Cardiac muscle cell (in vitro differentiated cells and primary cell): Measurements from ENCODE around the gene SLC25A25. TPM values are rescaled to one million over a fixed set of nuclear protein-coding genes. Genes with fewer than 3 reads are reported as not detected.

Source experiments
- DNase-seq, 2 donors: peaks; one replicate each; pipeline versions ENCODE4 v3.0.0 to v3.0.0-alpha.2; 2010 to 2017; ENCODE audit warnings: low read depth in 1 of 2, low spot score in 1 of 2
- H3K27ac ChIP-seq: fragments of 200-600 bp; sonication (generic); 2 replicates; pipeline ENCODE4 v1.5.1; 2016
- H3K27me3 ChIP-seq: fragments of 200-600 bp; sonication (generic); 2 replicates; pipeline ENCODE4 v1.6.0; 2016; ENCODE audit warnings: control low read depth
- H3K36me3 ChIP-seq: fragments of 200-600 bp; sonication (generic); 2 replicates; pipeline ENCODE4 v1.5.1; 2016; ENCODE audit warnings: control low read depth
- H3K4me1 ChIP-seq: fragments of 200-600 bp; sonication (generic); 2 replicates; pipeline ENCODE4 v1.8.1; 2017; ENCODE audit warnings: low read depth, mild to moderate bottlenecking, mixed run types
- H3K4me3 ChIP-seq: fragments of 200-600 bp; sonication (generic); 2 replicates; pipeline ENCODE4 v1.5.1; 2016; ENCODE audit warnings: mild to moderate bottlenecking
- H3K9me3 ChIP-seq: fragments of 200-600 bp; sonication (generic); 2 replicates; pipeline ENCODE4 v1.5.1; 2017; ENCODE audit warnings: low read depth, mild to moderate bottlenecking, control low read depth
- CTCF ChIP-seq: IDR thresholded peaks from 2 replicates; pipeline ENCODE4 v1.5.1; 2012; ENCODE audit warnings: low read depth, mild to moderate bottlenecking, low read length
- polyA plus RNA-seq: library from polyadenylated mRNA; unstranded; fragments of >200 nt; fragmentation: Nextera tagmentation; extraction: Ambion mirVana; gene quantifications from 2 replicates; pipeline ENCODE4 v1.2.1, GENCODE V29; 2016
- total RNA-seq: library from RNA; depleted of rRNA; stranded (reverse); fragments of >200 nt; gene quantifications from 2 replicates; pipeline ENCODE4 v1.2.3, GENCODE V29; 2016

The SLC25A25 gene
- total and polyA plus RNA-seq, 2 experiments from 2014 or later: 9.1 to 15.8 TPM

DNA sequence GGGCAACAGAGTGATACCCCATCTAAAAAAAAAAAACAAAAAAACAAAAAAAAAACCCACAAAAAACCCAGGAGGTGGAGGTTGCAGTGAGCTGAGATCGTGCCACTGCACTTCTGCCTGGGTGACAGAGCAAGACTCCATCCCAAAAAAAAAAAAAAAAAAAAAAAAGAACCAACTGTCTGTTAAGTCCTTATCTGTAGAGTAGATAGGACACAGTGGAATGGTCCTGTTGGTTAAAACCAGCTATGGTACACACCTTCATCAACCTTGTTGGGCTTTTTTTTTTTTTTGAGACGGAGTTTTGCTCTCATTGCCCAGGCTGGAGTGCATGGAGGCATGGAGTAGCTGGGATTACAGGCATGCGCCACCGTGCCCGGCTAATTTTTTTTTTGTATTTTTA, 12.2 kb downstream of the SLC25A25 start:
- no peaks in the 10 kb centered on the region for H3K27me3 ChIP-seq
- no peak for TF ChIP-seq CTCF
- peaks cover 26% of the 10 kb centered on the region for H3K4me1 ChIP-seq
- no peak overlapping the region for H3K4me3 ChIP-seq
- H3K27ac ChIP-seq: no peak overlapping the region
- H3K36me3 ChIP-seq: no peaks in the 10 kb centered on the region
- DNase-seq: no peak
- H3K9me3 ChIP-seq: no peaks in the 10 kb centered on the region

DNA sequence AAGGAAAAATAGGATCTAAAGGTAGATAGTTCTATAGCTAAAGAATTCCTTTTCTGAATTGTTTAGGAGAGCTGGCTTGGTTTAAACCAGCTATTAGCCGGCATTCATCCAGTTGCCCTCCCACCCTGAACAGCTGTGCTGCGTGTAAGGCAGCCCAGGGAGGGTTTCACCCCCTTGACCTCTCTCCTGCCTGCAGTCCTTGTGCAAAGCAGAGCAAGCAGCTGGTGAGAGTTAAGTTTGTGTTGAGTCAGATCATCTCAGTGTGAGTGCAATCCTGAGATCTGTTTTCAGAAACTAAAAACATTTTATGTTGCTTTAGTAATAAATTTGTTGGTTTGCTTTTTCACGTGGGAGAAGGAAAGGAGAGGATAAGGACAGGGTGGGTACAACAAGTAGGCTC, 13.0 kb downstream of the SLC25A25 start:
- H3K36me3 ChIP-seq: no peaks in the 10 kb centered on the region
- no peaks in the 10 kb centered on the region for H3K9me3 ChIP-seq
- H3K27me3 ChIP-seq: no peaks in the 10 kb centered on the region
- peaks cover 26% of the 10 kb centered on the region for H3K4me1 ChIP-seq
- no peak for TF ChIP-seq CTCF
- H3K27ac ChIP-seq: peak overlapping the region; percentile 51
- no peak overlapping the region for H3K4me3 ChIP-seq
- DNase-seq: peak in 1 of 2 donors; percentile 91

DNA sequence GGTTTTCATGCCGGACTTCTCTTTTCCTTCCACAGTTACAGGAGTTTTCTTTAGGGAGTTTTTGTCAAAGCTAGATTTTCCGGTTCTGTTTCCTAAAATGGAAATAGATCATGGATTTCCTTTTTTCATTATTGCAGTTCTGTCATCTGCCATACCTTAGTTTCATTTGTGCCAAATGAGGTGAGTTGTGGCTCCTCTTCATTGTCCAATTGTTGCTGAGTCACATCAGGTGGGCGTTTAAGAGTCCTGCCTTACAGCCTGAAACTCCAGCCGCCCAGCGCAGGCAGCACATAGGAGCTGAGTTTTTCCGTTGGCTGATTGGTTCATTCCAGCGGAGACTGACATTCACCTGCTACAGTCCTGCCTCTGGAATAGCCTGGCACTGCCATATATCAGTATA, 14.1 kb downstream of the SLC25A25 start:
- no peaks in the 10 kb centered on the region for H3K9me3 ChIP-seq
- H3K36me3 ChIP-seq: no peaks in the 10 kb centered on the region
- no peak overlapping the region for H3K27ac ChIP-seq
- H3K4me1 ChIP-seq: peaks cover 26% of the 10 kb centered on the region
- no peaks in the 10 kb centered on the region for H3K27me3 ChIP-seq
- no peak overlapping the region for H3K4me3 ChIP-seq
- DNase-seq: no peak
- TF ChIP-seq CTCF: no peak

GRCh38 chr9:128084746-128085145, 16.7 kb downstream of the SLC25A25 start:
- Histone ChIP-seq H3K4me1 (peaks cover 7% of the 10 kb centered on the region), H3K27ac (no peak overlapping the region), H3K4me3 (no peak overlapping the region), H3K36me3 (no peaks in the 10 kb centered on the region), H3K9me3 (no peaks in the 10 kb centered on the region), H3K27me3 (no peaks in the 10 kb centered on the region)
- DNase-seq: no peak
- TF ChIP-seq CTCF: no peak

- DNase-seq: no peak
- TF ChIP-seq CTCF: no peak
- Histone ChIP-seq H3K4me1 (peaks cover 4% of the 10 kb centered on the region), H3K36me3 (no peaks in the 10 kb centered on the region), H3K27ac (no peak overlapping the region), H3K27me3 (no peaks in the 10 kb centered on the region), H3K9me3 (no peaks in the 10 kb centered on the region), H3K4me3 (no peak overlapping the region)
These were observed 17.9 kb downstream of the SLC25A25 start for GRCh38 chr9:128085943-128086342.

- no peak for DNase-seq
- H3K4me1 ChIP-seq: no peaks in the 10 kb centered on the region
- no peak for TF ChIP-seq CTCF
- H3K36me3 ChIP-seq: no peaks in the 10 kb centered on the region
- no peaks in the 10 kb centered on the region for H3K9me3 ChIP-seq
- H3K4me3 ChIP-seq: no peak overlapping the region
- H3K27me3 ChIP-seq: no peaks in the 10 kb centered on the region
- no peak overlapping the region for H3K27ac ChIP-seq
These were observed 19.2 kb downstream of the SLC25A25 start for GRCh38 chr9:128087262-128087661.
